Sigmoid colon (tissue), 7 donors: ENCODE measurements around the gene FGGY. TPM values are rescaled to one million over a fixed set of nuclear protein-coding genes. Genes with fewer than 3 reads are reported as not detected.

ENCODE experiments used
- DNase-seq: peaks from one replicate; pipeline ENCODE4 v3.0.0-alpha.2; 2019
- H3K27ac ChIP-seq, 4 donors: fragments of 200-600 bp; sonication (generic); one replicate each; pipeline ENCODE4 v1.5.1; 2016 to 2019; ENCODE audit warnings: mild to moderate bottlenecking in 1 of 4
- H3K27me3 ChIP-seq, 3 donors: fragments of 200-600 bp; sonication (generic); one replicate each; pipeline ENCODE4 v1.5.1; 2019; ENCODE audit warnings: mild to moderate bottlenecking in 1 of 3
- H3K36me3 ChIP-seq, 4 donors: fragments of 200-600 bp; sonication (generic); one replicate each; pipeline ENCODE4 v1.5.1; 2016 to 2019
- H3K4me1 ChIP-seq, 4 donors: fragments of 200-600 bp; sonication (generic); one replicate each; pipeline ENCODE4 v1.5.1; 2017 to 2019
- H3K4me3 ChIP-seq, 4 donors: fragments of 200-600 bp; sonication (generic); one replicate each; pipeline ENCODE4 v1.5.1; 2017 to 2019; ENCODE audit warnings: mild to moderate bottlenecking in 2 of 4, moderate library complexity in 1 of 4
- H3K9me3 ChIP-seq, 4 donors: fragments of 200-600 bp in 3 of 4; sonication (generic) in 3 of 4; one replicate each; pipeline versions ENCODE4 v1.5.1 to v1.6.1; 2013 to 2019
- EP300 ChIP-seq, 4 donors: sonication (generic); formaldehyde crosslinking; IDR thresholded peaks; one replicate each; pipeline ENCODE4 v1.6.1; 2017; ENCODE audit warnings: antibody characterized with exemption in 4 of 4
- POLR2A ChIP-seq, 2 donors: fragments of 450-650 bp; IDR thresholded peaks; one replicate each; pipeline ENCODE4 v1.6.1; 2016; ENCODE audit warnings: antibody characterized with exemption in 2 of 2, mild to moderate bottlenecking in 2 of 2, moderate library complexity in 2 of 2
- POLR2AphosphoS5 ChIP-seq, 4 donors: sonication (generic); formaldehyde crosslinking; IDR thresholded peaks; one replicate each; pipeline ENCODE4 v1.6.1; 2017; ENCODE audit warnings: antibody characterized with exemption in 4 of 4
- WGBS, 2 donors: extraction: QIAGEN DNeasy Blood & Tissue Kit; methylation state at CpG; one replicate each; pipeline ENCODE4 v1.1.7; 2013; 5-methylcytosine and 5-hydroxymethylcytosine counted together
- intact Hi-C: fragments of 100-400 bp; cut with DNase I; formaldehyde crosslinking; loops from one replicate; pipeline ENCODE4 v1.15.1; 2023
- polyA plus RNA-seq, 3 donors: library from polyadenylated mRNA; stranded (reverse); fragments of 200-250 nt; gene quantifications; one replicate each; pipeline ENCODE4 v1.2.3, GENCODE V29; 2013
- total RNA-seq, 4 donors: library from RNA; depleted of rRNA; stranded (reverse); fragments of >200 nt; gene quantifications; one replicate each; pipeline ENCODE4 v1.1.0, GENCODE V29; 2016
- TF ChIP-seq, protein P1 (sequence below), 4 experiments: fragments of 450-650 bp in 3 of 4; fragments of 200-600 bp in 1 of 4; IDR thresholded peaks; one replicate each; pipeline ENCODE4 v1.5.1; 2016 to 2019; ENCODE audit warnings: antibody characterized with exemption in 4 of 4, mild to moderate bottlenecking in 3 of 4, moderate library complexity in 2 of 4
- donor health status: healthy with polysubstance abuse.
- donor health status: Bipolar disorder and iron deficiency.
- donor health status: healthy.

The FGGY gene
- total and polyA plus RNA-seq, 7 donors, result 4.8 to 54.1 (median 20.5) TPM

DNA sequence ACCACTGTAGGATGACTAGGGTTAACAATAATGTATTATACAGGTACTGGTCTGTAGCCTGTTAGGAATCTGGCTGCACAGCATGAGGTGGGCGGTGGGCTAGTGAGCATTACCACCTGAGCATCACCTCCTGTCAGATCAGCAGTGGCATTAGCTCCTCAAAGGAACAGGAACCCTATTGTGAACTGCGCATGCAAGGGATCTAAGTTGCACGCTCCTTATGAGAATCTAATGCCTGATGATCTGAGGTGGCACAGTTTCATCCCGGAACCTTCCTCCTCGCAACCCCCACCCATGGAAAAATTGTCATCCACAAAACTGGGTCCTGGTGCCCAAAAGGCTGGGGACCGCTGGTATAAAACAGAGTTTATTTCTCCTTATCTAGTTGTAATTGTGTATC, 147.6 kb downstream of the FGGY start:
- H3K27ac ChIP-seq, result peak overlapping the region; percentile 68 to 85 (median 80)
- 96% methylated on average over 6 of the region's 6 CpGs for WGBS, 2 donors
- TF ChIP-seq, protein P1, sequence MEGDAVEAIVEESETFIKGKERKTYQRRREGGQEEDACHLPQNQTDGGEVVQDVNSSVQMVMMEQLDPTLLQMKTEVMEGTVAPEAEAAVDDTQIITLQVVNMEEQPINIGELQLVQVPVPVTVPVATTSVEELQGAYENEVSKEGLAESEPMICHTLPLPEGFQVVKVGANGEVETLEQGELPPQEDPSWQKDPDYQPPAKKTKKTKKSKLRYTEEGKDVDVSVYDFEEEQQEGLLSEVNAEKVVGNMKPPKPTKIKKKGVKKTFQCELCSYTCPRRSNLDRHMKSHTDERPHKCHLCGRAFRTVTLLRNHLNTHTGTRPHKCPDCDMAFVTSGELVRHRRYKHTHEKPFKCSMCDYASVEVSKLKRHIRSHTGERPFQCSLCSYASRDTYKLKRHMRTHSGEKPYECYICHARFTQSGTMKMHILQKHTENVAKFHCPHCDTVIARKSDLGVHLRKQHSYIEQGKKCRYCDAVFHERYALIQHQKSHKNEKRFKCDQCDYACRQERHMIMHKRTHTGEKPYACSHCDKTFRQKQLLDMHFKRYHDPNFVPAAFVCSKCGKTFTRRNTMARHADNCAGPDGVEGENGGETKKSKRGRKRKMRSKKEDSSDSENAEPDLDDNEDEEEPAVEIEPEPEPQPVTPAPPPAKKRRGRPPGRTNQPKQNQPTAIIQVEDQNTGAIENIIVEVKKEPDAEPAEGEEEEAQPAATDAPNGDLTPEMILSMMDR (IDR thresholded peaks at IDR 0.05), result no peak
- no peak for TF ChIP-seq POLR2AphosphoS5 (IDR thresholded peaks at IDR 0.05)
- no peak for TF ChIP-seq EP300 (IDR thresholded peaks at IDR 0.05)
- no peak for TF ChIP-seq POLR2A (IDR thresholded peaks at IDR 0.05)

DNA sequence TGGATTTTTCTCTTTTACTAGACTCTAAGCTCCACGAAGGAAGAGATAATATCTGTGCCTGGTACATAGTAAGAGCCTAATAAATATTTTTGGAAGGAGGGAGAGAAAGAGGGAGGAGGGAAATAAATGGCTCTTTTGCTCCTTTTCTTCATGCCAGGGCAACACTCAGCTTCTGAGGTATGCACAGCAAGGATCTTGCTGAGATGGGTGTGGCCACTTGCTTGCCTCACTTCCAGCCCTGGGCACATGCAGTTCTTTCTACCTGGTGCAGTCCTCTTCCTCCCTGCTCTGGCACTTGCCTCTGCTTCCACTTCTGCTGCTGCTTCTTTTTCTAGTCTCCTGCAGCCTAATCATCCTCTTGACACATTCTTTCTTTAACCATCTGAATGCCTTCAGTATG, 148.1 kb downstream of the FGGY start:
- peaks cover 0 to 62% (median 48%) of the 10 kb centered on the region in 4 donors for H3K4me1 ChIP-seq
- TF ChIP-seq POLR2AphosphoS5 (IDR thresholded peaks at IDR 0.05) (peak; percentile 16 to 63 (median 49)), EP300 (IDR thresholded peaks at IDR 0.05) (no peak)
- H3K4me3 ChIP-seq, result no peak overlapping the region
- H3K36me3 ChIP-seq, result no peaks in the 10 kb centered on the region
- H3K27me3 ChIP-seq, result no peaks in the 10 kb centered on the region
- 48 to 76% methylated on average over 1 of the region's 1 CpG for WGBS, 2 donors
- H3K27ac ChIP-seq, result peak overlapping the region; percentile 68 to 85 (median 80)
- peak; percentile 76 for DNase-seq
- intact Hi-C loops, result loop anchor here (5.0 kb wide), 3 partner anchors 237 to 543 kb away; no protein-coding TSS in a partner anchor
- no peaks in the 10 kb centered on the region for H3K9me3 ChIP-seq

More for the DNA sequence above, 147.6 kb downstream of the FGGY start:
- intact Hi-C loops, result no loop called here
- H3K4me1 ChIP-seq, result peaks cover 0 to 62% (median 48%) of the 10 kb centered on the region in 4 donors
- no peak overlapping the region for H3K4me3 ChIP-seq
- H3K36me3 ChIP-seq, result no peaks in the 10 kb centered on the region
- H3K27me3 ChIP-seq, result no peaks in the 10 kb centered on the region
- no peaks in the 10 kb centered on the region for H3K9me3 ChIP-seq
- DNase-seq, result no peak

DNA sequence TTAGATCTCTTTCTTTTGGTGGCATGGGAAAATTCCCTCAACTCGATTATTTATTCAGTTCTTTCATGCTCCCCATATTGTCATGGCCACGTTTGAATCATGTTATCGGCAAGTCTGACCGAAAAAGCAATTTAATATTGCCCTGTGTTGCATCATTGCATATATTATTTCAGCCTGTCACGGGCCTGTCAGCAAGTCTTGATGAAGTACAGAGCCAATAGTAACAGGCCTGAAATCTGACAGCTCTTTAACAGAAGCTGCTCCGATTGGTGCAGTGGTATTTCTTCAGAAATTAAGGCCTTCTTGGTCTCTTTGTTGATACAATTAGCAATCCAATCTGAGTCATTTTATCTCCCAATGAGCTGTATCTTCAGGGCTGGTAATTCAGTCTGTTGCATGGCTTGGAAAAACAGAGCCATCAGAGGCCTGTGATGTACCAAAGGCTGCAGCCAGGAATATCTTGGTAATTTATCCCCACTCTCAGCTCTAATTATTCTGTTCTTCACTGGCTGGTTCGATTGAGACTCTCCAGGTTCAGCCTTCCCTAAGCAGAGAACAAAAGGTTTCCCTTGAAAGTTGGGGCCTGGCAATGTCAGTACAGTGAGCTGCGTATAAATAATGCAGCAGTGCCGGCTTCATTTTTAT, 149.5 kb downstream of the FGGY start:
- Histone ChIP-seq H3K9me3 (no peaks in the 10 kb centered on the region), H3K4me3 (no peak overlapping the region), H3K4me1 (peaks cover 0 to 62% (median 48%) of the 10 kb centered on the region in 4 donors), H3K27ac (peak overlapping the region; percentile 68 to 85 (median 80)), H3K27me3 (no peaks in the 10 kb centered on the region), H3K36me3 (no peaks in the 10 kb centered on the region)
- peak; percentile 89 for DNase-seq
- intact Hi-C loops, result loop anchor here (1.0 to 5.0 kb wide), 8 partner anchors 54 to 662 kb away; partner anchors contain the start of genes FGGY and JUN
- TF ChIP-seq POLR2AphosphoS5 (IDR thresholded peaks at IDR 0.05) (peak; percentile 95 to 99 (median 98)), EP300 (IDR thresholded peaks at IDR 0.05) (peak; percentile 41 to 93 (median 81)), POLR2A (IDR thresholded peaks at IDR 0.05) (no peak)
- 83 to 84% methylated on average over 9 of the region's 9 CpGs for WGBS, 2 donors

DNA sequence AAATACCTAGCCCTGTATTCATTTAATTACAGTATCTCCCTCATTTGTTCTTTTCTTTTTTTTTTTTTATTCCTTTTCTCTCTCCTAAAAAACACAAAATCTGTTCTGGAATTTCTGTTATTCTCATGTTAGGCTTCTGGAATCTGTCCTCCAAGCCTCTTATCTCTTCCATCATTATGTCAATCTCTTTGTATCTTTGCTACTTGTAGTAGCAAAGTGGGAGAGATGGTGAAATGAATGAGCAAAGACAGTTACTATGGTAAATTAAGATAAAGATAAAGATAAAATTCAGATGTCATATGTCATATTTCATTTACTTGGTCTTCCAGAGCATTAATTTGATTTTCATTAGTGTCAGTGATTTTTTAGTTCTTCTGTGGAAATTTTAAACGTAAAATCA, 155.1 kb downstream of the FGGY start:
- Histone ChIP-seq H3K27ac (no peak overlapping the region), H3K36me3 (no peaks in the 10 kb centered on the region), H3K4me3 (no peak overlapping the region), H3K27me3 (no peaks in the 10 kb centered on the region), H3K4me1 (peaks cover 0 to 21% (median 15%) of the 10 kb centered on the region in 4 donors), H3K9me3 (no peaks in the 10 kb centered on the region)
- intact Hi-C loops, result no loop called here
- no peak for DNase-seq
- WGBS, 2 donors, result 89 to 93% methylated on average over 1 of the region's 1 CpG
- no peak for TF ChIP-seq POLR2AphosphoS5 (IDR thresholded peaks at IDR 0.05)
- TF ChIP-seq, protein P1 (IDR thresholded peaks at IDR 0.05), result no peak
- no peak for TF ChIP-seq POLR2A (IDR thresholded peaks at IDR 0.05)

DNA sequence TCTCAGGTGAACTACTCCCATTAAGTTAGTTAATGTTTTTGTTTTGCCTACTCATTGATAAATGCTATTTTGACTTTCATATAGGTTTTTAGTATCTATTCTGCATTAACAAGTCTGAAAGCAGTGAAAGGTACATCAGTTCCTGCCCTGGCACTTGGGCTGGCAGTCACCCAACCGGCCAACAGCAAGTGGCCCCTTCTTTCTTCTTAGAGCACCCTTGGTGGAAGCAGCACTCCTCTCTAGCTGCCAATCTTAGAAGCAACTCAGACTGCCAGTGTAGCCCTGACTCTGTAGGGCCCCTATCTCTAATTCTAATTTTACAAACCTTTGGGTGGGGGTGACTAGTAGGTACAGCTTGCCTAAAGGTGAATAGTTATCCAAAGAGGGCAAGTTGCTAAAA, 155.7 kb downstream of the FGGY start:
- Histone ChIP-seq H3K27ac (no peak overlapping the region), H3K4me1 (peaks cover 0 to 15% (median 10%) of the 10 kb centered on the region in 4 donors), H3K36me3 (no peaks in the 10 kb centered on the region), H3K4me3 (no peak overlapping the region), H3K9me3 (no peaks in the 10 kb centered on the region), H3K27me3 (no peaks in the 10 kb centered on the region)
- TF ChIP-seq POLR2AphosphoS5 (IDR thresholded peaks at IDR 0.05) (no peak), EP300 (IDR thresholded peaks at IDR 0.05) (no peak), POLR2A (IDR thresholded peaks at IDR 0.05) (no peak)
- TF ChIP-seq, protein P1 (IDR thresholded peaks at IDR 0.05), result no peak
- DNase-seq, result no peak
- 98 to 99% methylated on average over 1 of the region's 1 CpG for WGBS, 2 donors
- intact Hi-C loops, result no loop called here
